Stimulated activated CD4-positive, alpha-beta T cell treated with anti-CD3 and anti-CD28 coated beads, Interleukin-4, amount 100 ng/mL, for 1 hour (primary cell): Measurements from ENCODE around the gene MYH7.

ENCODE experiments used
- DNase-seq: peaks from one replicate; pipeline ENCODE4 v3.0.0-alpha.2; 2020

The MYH7 gene

DNA sequence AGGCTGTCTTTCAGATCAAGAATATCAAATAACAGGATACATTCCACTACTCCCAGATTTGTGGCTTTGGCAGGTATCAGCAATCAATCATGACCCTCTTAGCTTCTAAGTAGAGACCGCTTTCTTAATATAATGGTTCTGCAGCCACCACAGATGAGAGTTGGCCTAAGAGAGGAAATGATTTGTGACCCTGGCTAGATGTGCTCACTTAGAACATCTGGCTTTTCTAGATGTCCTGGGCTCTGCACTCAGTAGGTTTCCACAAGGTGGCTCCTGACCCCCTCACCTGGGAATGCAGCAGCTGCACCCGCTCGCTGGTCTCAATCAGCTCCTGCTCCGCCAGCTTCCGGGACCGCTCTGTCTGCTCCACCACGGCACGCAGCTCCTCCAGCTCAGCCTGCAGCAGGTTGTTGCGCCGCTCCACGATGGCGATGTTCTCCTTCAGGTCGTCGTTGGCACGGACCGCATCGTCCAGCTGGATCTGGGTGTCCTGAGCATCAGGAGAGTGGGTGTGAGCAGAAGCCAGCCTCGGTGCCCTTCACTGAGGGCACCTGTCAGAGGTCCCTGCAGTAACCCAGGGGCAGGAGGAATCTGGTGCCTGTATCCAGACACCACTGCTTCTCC, 49.7 kb downstream of the MYH7 start:
- DNase-seq = no peak

DNA sequence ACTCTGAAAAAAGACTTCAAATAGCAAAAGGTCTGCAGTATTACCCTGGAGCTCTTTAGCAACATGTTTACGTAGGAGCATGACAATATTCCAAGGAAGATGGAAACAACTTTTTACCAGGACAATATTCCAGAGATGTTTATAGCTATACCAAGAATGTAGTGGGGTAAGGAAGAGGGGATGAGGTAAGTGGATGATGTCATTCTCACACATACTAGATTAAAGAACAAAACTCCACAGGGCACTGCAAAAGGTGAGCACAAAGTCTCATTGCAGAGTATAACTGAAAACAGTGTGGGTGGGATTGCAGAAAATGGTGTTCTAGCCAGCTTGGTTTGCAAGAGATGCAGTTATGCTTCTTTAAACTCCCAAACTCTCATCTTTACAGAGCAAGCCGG, 50.2 kb downstream of the MYH7 start:
- no peak for DNase-seq

DNA sequence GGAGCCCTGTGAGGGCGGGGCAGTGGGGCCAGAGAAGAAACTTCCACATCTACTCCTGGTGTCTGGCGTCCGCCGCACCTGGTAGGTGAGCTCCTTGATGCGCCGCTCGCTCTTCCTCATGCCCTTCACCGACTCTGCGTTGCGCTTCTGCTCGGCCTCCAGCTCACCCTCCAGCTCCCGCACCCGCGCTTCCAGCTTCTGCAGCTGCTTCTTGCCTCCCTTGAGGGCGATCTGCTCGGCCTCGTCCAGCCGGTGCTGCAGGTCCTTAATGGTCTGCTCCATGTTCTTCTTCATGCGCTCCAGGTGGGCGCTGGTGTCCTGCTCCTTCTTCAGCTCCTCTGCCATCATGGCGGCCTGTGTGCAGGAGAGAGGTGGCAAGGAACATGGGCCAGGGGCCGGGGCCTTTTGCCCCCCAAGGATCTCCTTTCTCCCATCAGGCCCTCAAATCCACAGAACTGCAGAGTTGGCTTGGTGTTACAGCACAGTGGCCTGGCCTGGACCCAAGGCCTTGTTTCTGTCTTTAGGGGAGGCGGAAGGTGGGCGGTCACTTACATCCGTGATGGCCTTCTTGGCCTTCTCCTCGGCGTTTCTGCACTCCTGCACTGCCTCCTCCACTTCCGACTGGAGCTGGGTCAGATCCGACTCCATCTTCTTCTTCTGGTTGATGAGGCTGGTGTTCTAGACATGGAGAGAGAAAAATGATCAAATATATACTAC, 50.9 kb downstream of the MYH7 start:
- no peak for DNase-seq

DNA sequence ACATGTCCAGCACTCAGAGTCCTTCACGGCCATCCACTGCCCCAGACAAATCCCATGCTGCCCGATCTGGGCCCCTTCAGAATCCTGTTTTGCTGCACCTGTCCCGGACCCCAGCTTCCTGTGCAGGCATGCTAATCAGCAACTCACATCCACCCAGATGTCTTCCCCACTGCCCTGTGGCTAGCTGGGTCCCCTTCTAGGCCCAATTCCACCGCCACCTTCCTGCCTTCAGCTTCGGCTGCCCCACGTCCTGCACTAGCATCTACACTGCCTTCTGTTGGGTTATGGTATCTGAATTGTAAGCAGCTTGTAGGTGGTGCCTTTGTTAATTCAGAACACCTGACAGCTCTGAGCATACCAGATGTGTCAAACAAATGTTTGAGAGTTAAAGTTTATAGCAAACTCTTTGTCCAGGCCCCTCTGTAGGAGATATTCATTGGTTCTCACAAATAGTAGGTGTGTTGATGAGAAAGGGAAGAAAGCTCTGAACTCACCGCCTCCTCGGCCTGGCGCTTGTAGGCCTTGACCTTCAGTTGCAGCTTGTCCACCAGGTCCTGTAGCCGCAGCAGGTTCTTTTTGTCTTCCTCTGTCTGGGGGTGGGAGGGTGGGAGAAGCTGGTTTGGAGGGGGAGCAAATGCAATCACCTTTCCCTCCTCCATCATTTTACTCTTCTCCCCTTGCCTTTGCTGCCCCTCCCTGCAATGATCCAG, 52.6 kb downstream of the MYH7 start:
- no peak for DNase-seq

DNA sequence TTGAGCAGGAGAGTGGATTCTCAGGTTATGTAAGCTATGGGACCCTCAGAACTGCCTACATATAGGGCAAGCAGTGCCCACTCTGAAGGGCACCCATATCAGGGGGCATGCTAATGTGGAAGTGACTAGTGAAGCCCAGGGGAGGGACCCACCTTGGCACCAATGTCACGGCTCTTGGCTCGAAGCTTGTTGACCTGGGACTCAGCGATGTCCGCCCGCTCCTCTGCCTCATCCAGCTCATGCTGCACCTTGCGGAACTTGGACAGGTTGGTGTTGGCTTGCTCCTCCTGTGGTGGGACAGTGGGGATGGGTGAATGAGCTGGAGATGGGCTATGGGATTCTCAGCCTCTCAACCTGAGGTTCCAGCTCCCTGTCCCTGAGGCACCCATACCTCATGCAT, 53.2 kb downstream of the MYH7 start:
- no peak for DNase-seq

DNA sequence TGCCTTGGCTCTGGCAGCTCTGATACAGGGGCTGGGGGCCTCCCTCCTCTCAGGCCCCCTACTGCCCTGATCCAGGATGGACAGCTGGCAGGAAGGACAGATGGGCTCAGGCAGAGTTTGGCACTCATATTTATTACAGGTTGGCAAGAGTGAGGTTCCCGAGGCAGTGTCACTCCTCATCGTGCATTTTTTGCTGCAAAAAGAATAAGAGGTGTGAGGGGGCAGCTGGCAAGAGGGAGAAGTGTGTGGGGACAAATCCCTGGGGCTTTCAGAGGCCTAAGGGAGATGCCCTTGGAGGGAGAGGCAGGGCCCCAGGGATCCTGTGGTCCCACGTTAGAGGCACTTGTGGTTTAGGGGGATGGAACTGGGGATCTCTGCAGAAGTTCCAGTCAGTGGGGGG, 53.6 kb downstream of the MYH7 start:
- no peak for DNase-seq

DNA sequence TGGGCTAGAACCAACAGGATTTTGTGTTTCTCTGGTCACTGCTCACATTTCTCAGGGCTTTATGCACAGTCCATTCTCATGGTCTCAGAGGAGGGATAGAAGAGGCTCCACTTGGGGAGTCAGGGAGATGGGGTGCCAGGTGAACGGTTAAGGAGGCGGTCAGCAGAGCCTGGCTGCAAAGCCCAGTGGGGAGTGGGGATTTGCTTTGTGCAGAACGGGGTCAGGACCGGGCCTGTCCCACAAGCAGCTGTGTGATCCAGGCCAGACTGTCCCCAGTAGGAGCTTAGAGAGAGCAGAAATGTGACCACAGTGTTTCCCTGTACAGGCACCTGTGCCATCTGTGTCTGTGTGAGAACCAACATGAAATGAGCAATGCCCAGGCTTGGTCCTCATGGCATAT, 54.5 kb downstream of the MYH7 start:
- DNase-seq = no peak

DNA sequence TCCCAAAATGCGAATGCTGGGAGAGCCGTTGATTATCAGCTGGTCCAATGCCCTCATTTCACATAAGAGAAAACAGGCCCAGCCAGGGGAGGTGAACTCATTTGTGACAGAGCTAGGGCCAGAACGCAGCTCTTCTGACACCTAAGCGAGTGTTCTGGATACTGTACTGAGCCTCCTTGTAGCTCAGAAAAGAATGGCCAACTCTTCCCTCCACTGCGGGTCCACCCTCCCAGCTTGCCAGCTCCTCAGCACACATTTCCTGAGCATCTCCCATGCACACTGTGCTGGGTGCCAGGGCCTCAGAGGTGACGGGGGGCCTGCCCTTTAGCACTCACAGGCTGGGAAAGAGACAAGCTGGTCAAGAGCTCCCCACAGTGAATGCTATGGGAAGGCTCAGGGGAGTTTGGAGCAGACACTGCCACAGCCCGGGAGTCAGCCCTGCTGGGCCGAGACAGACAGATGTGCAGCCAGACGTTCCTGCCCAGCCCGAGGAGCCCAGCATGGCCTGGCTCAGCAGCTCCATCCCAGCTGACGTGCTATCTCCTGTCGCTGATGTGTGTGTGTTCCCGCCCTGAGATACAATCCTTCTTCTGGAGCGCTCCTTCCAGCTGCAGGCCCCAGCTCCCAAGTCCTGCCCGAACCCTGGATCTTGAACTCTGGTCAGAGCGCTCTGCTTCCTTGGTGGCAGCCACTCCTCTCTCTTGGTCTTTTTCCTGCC, 55.1 kb downstream of the MYH7 start:
- no peak for DNase-seq

DNA sequence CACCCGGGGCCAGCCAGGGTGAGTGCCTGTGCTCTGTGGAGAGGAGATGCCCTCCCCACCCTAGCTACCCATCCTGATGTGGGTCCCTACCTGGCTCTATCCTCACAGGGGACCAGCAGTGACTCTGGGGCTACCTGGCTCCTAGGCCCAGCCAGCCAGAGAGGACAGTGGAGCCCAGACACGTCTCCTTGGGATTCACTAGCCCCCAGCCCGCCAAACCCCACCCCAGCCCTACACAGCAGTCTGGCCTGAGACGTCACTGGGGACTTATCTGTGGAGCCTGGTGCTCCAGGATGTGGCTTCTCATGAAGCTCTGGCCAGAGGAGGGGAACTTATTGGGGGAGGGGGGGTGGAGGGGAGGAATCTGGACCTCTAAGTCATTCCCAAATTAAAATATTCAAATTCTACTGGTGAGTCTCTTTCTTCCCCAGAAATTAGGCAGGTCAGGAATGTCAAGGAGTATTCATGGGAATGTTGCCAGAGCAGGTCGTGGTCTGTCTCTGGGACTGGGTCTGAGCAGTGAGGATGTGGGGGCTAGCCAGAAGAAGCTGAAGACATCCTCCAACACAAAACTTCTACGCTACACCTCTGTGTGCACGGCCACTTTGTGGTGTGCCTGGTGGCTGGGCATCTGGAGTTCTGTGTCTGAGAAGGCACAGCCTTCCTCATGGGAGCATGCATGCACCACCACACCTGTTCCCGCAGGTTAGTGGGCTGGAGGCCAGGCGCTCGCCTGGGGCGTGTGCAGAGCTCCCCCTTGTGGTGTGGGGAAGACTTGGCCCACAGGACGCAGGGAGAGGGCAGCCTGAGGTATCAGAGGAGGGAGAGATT, 55.9 kb downstream of the MYH7 start:
- peak; percentile 67 for DNase-seq

DNA sequence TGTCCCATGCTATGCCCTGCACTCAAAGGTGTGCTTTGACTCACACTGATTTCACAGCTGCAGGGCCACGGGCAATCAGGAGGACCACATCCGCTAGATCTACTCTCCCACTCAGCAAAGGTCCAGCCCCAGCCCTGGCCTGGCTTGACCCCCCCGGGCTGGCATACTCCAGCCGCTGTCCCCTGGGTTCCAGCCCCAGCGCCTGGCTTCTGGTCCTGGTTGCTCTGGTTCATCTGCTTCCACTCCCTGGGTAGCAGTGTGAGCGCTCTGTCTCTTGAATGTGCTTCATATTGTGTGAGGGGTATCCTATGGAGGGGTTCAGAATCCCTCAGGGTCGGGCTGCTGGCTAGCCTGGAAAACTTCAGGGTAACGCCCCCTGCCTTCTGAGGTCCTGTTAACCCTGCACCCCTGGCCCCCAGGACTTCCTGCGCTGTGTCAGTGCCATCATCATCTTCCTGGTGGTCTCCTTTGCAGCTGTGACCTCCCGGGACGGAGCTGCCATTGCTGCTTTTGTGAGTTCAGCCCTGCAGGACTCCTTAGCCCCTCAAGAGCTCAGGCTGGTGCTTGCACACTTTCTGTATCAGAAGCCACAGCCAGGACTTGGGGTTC, 56.7 kb downstream of the MYH7 start:
- DNase-seq = no peak

DNA sequence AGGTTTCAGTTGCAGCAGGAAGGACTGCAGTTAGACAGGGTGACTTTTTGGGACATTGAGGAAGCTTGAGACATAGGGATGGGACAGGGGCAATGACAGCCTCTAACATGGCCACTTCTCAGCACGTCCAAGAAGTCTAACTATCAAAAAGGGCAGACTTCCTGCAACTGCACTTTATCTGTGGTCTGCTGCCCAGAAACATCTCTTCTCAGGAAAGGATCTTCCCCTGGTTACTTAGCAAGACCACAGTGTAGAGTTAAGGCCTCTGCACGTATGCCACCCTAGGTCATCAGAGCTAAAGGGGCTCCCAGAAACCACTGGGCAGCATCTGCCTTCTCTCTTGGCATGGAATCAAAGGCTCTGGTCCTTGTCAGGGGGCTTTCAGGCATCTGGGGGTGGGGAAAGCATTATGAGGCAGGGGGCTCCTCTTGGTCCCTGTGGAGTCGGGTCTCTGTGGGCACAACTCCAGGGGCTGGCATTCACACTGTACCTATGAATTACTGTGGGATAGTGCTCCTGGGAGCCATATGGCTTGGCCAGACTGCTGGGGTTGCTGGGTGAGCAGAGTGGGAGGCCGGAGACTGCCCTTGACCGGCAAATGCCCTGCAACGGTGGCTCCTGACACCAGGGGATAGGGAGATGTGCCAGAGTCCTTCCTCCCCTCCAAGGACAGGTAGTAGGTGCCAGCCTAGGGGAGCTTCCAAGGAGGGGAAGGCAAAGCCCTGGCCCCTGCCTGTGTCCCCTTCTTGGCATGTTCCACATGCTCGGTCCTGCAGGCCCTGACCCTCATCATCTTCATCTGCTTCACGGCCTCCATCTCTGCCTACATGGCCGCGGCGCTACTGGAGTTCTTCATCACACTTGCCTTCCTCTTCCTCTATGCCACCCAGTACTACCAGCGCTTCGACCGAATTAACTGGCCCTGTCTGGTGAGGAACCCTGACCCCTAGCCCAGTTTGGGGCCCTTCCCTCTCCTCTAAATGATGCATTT, 57.6 kb downstream of the MYH7 start:
- DNase-seq = no peak

DNA sequence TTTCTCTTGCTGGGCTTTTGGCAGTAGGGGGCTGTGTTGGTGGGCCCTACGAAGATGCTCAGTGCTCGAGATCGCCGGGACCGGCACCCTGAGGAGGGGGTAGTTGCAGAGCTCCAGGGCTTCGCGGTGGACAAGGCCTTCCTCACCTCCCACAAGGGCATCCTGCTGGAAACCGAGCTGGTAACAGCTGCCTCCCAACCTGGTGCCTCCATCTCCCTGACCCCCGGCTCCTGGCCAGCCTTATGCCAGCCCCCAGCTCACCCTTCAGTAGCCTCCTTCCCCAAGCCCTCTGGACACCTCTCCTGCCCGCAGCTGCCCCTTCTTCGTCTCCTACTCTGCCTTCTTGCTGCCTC, 58.3 kb downstream of the MYH7 start:
- no peak for DNase-seq

DNA sequence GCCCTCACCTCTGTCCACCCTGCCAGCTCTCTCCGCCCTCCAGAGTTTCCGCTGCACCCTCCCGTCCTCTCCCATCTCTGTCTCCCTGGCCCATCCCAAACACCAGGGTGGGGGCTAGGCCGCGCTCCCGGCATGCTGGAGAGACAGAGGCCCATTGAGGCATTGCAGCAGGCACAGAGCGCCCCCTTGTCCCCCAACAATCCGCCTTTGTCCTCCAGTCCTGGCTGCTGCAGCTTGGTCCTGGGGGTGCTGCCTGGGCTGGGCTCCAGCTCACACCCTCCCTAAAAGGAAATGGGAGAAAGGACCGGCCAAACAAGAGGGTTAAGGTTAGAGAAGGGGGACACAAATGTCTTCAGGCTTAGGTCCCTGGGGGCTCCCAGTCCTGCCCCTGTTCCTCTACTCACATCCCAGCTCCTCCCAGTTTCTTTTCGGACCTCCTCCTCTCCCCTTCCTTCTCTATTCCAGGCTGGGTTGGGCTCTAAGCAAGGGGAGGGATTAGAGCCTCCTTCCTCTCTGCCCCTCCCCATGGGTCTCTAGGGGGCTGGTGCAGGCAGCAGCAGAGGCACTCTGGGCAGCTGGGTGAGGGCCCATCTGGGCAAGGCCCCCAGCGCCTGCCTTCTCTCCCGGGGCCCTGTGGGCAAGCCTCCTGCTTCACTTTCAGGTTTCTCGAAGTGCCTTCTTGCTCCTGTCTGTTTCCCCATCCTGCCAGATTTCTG, 58.8 kb downstream of the MYH7 start, which contains the start of gene CMTM5:
Gene CMTM5, plus strand, starts transcription at position 565 of the 716 bp plus-strand sequence. CDS start 206 bp downstream, outside the sequence.
- DNase-seq = no peak

DNA sequence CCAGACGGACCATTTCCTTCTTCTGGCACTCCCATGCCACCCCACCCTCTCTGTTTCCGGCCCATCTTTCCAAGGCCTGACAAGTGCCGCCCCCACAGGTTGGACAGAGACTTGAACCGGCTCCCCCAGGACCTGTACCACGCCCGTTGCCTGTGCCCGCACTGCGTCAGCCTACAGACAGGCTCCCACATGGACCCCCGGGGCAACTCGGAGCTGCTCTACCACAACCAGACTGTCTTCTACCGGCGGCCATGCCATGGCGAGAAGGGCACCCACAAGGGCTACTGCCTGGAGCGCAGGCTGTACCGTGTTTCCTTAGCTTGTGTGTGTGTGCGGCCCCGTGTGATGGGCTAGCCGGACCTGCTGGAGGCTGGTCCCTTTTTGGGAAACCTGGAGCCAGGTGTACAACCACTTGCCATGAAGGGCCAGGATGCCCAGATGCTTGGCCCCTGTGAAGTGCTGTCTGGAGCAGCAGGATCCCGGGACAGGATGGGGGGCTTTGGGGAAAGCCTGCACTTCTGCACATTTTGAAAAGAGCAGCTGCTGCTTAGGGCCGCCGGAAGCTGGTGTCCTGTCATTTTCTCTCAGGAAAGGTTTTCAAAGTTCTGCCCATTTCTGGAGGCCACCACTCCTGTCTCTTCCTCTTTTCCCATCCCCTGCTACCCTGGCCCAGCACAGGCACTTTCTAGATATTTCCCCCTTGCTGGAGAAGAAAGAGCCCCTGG, 59.8 kb downstream of the MYH7 start:
- DNase-seq = no peak

DNA sequence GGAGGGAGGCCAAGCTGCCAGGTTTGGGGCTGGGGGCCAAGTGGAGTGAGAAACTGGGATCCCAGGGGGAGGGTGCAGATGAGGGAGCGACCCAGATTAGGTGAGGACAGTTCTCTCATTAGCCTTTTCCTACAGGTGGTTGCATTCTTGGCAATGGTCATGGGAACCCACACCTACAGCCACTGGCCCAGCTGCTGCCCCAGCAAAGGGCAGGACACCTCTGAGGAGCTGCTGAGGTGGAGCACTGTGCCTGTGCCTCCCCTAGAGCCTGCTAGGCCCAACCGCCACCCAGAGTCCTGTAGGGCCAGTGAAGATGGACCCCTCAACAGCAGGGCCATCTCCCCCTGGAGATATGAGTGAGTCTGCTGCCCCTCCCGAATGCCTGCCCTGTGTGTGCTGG, 62.4 kb downstream of the MYH7 start:
- no peak for DNase-seq

DNA sequence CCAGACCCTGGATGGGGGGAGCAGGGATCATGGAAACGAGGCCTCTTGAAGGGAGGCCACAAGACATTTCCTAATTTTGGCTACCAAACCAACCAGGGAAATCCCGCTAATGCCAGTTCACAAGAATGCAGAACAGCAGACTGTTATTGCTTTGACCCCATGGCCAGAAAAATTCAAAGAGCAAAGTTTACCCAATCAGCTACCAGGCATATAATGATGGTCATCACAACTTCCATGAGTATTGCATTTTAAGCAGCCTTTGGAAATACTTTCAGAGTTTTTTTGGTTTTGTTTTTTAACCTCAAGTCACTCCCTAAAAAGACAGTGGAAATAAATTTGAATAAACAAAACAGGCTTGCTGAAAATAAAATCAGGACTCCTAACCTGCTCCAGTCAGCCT, 63.0 kb downstream of the MYH7 start, which contains the start of gene IL25:
Gene IL25, plus strand, starts transcription at position 301 of the 400 bp plus-strand sequence.
- DNase-seq = no peak

DNA sequence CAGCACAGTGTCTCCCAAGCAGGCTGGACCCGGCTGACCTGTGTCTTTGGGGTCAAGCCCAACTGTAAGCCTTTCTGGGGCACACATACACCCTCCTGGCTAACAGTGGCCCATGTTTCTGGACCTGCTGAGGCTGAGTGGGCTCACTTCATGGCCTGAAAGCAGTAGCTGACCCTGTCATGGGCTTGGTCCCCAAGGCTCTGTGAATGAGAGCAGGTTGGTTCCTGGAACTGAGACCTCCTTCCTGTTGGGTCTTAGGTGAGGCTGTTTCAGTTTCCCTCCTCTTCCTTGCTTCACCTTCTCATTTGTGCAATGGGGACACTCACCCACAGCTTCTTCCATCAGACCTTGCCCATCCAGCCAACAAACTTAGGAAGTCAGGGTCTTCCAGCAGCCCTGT, 63.6 kb downstream of the MYH7 start:
- no peak for DNase-seq

DNA sequence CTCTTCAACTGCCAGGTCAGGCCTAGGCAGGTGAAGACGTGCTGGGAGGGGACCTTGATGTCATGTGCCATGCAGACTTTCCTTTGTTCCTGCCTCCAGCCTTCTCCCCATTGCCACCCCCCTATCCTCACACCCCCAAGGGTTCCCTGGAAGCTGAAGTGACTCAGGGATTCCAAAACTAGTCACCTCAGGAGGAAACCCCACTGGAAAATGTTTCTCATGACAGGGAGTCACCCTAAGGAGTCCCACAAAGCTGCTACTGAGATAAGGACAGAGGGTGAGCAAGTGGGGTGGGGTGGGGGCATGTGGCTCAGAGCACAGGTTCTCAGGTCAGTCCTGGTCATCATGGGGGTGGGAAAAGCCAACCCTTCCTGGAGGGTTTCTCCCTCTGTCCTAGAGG, 65.2 kb downstream of the MYH7 start:
- DNase-seq = no peak

DNA sequence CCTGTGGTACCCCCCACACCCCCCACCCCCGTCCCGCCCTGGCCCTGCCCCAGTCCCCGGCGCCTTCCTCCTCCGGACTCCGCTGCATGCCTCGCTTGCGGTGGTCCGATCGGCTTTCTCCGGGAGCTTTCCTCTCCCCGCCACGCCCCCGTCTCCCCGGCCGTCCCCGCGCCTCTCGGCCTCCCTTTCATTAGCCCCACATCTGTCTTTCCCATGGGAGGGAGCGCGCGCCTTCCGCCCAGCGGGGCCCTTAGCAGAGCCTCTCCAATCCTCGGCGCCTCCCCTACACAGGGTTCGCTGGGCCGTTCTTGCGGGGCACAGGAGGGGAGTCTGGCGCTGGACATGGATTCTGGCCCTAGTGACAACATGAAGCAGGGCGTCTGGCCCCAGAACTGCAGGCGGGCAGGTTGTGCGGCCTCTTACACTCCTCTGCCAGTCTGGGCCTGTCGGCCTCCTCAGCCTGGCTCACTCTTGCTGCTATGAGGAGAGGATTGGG, 69.0 kb downstream of the MYH7 start:
- no peak for DNase-seq
